GM19395 (cell line): Measurements from ENCODE around the gene RPN1.
"Not testable (repeated sequence)": the region's sequence is repeated elsewhere in the genome, so short reads cannot be mapped to it uniquely, and the experiment has no call there.

Experiments used
- ATAC-seq: cut with Tn5 transposase; IDR thresholded peaks from one replicate; pipeline ENCODE4 v1.9.1; 2021; ENCODE audit warnings: mild to moderate bottlenecking, moderate library complexity; ENCODE audit not compliant: unreplicated experiment

Gene RPN1

DNA sequence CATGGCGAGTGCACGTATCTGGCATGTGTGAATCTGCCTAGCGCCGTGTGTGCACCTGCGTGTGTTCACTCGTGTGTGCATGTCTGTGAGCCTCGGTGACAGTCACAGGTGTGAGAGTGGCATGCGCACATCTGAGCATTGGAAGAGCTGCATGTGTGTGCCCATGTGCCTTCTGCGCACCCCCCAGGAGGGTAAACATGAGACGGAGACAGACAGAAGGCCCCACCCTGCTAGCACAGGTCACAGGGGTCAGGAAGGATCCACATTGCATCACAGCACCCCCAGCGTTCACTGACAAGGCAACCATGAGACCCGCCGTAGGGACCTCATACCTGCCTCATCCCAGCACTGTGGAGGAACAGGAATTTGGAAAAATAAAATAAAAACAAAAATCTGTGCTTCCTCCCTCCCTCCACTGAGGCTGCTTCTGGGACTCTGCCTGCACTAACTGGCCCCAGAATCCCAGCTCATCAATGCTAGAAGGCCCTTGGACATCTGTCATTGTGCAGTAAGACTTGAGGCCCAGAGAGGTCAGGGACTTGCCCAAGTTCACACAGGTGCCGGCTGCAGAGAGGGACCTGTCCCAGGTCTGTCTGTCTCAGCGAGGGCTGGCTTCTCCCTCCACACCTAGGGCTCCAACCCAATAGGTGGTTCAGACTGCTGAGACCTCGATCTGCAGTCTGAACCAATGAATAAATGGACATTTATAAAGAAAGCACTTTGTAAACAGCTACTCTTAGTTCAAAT, 37.4 kb downstream of the RPN1 start:
- ATAC-seq = no peak

DNA sequence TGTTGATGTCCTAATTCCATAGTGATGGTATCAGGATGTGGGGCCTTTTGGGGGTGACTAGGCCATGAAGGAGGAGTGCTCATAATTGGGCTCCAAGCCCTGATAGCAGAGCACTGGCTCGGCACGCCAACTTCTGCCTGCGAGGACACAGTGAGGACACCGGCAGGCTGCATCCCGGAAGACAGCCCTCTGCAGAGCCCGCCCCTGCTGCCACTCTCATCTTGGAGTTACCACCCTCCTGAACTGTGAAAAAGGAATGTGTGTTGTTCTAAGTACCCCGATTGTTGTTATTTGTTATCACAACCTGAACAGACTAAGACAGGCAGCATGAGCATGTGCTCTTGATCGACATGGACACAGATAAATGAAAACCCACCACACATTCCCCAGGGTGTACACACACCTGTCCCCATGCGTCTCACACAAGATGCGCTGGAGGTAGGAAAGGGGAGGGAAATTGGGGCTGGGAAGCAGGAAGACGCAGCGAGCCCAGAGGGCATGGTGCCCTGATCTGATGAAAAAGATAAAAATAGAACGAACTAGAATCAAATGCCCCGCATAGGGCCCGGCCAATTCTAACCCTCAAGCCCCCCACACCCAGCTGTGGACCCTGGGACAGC, 40.1 kb downstream of the RPN1 start:
- no peak for ATAC-seq

DNA sequence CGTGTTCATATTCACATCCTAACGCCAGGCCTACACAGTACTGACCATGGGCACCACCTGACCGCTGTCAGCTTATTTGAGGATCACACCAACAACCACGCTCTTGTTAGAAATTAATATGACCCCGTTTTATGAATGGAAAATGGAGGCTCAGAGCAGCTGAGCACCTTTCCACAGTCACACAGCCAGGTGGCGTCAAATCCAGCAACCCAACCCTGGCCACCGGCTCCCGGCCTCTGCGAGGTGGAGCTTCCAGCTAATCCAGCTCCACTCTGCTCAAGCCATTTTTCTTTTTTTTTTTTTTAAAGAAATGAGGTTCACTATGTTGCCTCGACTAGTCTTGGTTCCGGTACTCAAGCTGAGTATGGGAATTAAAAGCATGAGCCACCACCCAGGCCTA, 41.3 kb downstream of the RPN1 start:
- ATAC-seq = no peak

DNA sequence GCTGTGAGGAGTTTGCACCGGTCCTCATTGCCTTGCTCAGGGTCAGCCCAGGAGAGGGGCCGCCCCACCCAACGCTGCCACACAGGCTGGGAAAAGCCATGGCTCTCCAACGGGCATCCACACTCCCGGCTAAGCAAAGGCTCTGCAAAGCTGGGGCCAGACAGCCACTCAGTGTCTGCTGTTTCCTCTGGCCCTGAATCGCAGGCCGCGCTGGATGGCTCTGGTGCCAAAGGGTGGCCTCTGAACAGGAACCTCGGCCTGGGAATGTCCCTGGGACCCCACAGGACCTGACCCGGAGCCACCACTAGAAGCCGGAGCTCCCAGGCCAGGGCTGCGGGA, 42.9 kb downstream of the RPN1 start:
- ATAC-seq = no peak

DNA sequence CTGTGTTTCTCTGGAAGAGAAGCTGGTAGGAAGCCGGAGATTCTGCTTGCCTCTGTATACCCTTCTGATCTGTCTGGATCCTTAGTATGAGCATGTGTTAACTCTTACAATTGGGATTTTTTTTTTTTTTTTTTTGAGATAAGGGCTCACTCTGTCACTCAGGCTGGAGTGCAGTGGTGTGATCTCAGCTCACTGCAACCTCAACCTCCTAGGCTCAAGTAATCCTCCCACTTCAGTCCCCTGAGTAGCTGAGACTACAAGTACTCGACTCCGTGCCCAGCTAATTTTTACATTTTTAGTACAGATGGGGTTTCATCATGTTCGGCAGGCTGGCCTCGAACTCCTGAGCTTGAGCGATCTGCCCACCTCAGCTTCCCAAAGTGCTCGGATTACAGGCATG, 44.5 kb downstream of the RPN1 start:
- no peak for ATAC-seq

DNA sequence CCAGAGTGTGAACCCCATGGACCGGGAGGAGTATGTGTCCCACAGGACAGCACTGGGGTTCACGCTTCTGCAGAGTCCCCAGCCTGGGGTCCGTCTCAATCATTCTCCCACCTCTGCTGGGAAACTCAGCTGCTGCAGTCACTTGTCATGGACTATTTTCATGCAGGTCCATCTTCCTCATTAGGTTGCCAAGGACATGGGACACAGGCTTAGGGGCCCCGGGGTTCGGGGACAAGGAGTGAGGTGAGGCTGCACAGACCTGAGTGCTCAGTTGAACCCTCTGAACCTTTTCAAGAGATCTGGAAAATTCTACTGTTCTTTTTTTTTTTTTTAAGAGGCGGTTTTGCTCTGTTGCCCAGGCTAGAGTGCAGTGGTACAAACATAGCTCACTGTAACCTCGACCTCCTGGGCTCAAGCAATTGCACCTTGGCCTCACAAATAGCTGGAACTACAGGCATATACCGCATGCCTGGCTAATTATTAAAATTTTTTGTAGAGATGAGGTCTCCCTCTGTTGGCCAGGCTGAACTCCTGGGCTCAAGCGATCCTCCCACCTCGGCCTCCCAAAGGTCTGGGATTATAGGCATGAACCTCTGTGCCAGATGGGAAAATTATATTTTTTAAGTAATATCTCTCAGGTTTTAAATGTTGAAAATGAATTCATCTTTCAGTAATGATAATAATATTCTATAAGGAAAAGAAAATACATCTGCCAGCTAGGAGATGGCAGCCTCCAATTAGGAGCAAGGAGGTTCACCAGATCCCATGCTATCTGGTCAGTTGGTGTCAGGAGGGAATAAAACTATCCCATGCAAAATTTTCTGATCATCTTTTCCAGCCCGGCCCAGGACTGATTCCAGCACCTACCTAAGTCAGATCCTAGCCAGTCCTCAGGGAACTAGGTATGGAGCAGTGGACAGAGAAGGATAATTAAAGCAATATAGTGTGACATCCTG, 45.2 kb downstream of the RPN1 start:
- ATAC-seq = no peak

DNA sequence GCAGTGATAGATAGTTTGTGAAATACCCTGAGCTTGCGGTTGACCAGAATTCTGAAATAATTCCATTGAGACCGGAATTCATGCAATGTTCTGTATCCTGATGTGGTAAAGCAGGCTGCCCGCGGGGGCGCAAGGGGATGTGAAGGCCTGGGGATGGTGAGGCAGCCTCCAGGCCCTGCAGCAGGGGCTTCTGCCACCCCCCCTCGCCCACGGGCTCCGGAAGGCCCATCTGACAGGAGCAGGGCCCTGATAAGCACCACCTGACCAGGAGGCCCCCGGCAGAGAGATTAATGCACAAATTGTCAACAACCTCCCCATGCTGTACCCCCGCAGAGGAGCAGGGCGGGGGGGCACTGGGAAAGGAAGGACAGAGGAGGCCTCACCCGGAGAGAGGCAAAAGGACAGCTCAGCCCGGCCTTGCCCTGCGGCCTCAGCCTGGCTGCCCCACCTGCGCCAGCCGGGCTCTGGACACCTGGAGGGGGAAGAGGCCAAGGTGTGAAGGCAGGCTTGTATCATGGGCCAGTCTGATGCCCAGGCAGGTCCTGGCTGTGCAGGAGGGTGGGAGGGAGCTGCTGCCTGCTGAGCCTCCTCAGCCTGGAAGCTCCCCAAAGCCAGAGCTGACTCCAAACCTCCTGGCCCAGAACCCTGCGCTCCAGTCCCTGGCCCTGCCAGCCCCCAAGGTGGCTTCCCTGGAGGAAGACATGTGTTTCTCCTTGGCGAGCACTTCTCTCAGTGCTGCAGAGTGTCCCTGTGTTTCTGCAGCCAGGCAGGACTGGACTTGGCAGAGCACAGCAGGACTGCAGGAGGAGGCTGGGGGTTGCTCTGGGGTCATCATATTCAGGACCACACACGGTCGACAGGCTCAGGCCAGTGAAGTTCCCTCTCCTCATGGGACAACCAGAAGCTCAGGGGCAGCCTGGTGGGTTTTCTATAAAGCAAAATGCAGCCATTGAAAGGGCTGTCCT, 46.5 kb downstream of the RPN1 start:
- ATAC-seq = no peak

DNA sequence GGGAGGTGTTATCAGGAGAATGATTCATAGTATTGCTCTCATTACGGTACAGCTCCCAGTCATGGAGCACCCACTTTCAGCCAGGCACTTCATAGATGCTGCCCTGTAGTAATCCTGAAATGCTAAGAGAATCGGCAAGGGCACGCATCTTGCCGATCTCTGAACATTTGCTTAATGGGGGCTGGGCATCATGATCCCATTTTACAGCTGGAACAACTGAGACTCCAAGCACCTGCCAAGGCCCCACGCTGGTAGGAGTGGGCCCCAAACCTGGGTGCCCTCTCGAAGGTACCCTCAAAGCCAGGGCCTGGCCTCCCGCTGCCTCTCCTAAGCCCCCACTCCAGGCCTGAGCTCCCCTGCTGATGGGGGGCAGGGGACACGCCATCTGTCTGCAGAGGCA, 47.3 kb downstream of the RPN1 start:
- ATAC-seq = no peak

DNA sequence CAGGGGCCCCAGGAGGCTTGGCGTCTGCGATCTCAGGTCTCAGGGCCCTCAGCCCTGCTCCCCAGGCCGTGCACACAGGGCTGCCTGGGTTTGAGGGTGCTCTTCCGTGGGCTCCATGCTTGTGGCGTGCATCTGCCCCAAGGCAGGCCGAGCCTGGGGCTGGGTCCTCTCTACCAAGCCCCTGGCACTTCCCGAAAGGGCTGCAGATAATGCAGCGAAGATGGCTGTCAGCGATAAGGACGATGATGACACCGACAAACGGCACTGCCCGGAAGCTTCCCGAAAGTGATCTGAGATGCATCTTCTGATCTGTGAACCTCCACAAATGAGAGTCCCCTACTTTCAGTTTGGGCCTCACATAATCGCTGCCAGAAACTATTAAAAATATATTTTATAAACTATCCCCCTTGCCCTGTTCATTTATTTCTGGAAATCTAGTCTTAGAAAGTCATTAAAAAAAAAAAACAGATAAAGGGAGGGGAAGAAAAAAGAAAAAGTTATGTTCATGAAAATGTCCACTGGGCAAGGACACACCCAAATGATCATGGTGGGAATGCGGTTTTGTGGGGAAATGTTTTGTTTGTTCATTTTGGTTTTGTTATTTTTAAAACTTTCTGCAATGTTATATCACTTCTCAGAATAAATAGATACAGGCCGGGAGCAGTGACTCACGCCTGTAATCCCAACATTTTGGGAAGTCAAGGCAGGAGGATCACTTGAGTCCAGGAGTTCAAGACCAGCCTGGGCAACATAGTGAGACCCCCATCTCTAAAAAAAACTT, 51.5 kb downstream of the RPN1 start:
- no peak for ATAC-seq

DNA sequence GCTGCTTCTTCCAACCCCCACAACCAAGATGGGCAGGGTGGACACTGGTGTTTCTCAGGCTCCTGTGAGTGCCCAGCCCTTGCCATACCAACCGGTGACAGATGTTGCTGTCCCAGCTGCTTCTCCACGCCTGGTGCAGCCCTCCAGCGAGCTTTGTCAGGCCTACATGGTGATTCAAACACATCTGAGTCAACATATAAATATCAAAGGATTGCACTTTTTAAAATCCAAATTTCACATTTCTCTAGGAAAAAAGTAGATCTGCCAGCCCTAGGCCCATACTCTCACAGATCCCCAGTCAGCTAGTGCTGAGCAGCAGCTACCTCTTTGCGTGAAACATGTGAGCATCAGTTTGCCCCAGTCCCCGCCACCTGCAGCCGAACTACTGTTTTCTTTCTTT, 52.7 kb downstream of the RPN1 start:
- no peak for ATAC-seq

DNA sequence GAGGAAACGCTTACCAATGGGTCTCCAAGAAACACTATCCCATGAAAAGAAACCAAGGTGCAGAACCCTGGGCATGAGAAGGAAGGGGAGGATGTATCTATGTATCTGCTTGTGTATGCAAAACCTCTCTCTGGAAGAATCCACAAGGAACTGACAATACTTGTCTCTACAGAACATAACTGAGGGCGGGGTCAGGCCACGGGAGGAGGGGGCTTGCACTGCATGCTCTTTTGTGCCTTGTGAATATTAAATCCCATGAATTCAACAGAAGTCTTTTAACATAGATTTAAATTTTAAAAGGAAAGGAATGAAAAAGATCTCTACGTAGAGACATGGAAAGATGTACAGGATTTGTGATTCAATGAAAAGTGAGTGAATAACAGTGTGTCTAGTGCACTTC, 57.8 kb downstream of the RPN1 start:
- ATAC-seq = no peak

DNA sequence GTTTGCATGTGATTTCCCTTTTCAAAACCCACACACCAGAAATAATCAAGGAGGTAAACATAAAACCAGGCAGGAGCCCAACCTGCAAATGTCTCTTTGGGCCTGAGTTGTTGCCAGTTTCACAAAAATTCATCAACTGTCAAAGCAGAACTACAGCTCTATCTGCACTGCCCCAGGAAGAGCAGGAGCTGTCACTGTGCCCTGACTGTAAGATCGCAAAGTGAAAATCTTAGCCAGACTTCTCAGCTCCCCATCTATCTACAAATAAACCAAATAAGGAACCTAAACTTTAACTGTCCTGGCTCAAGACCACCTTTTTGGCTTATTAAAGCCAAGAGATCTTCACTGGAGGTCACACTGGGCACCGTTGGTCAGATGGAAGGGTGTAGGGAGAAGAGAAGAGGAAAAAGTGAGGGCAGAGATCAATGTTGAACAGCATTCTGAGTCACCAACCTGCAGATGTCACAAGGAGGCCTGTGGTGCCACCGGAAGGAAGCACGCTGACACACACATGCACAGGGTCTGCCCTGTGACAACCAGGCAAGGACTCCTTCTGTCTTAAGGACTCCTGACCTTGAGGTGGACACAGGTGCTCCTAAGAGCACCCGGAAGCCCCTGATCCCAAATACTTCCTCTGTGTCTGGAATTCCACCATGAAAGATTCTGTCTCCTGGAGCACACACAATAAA, 58.7 kb downstream of the RPN1 start:
- no peak for ATAC-seq

DNA sequence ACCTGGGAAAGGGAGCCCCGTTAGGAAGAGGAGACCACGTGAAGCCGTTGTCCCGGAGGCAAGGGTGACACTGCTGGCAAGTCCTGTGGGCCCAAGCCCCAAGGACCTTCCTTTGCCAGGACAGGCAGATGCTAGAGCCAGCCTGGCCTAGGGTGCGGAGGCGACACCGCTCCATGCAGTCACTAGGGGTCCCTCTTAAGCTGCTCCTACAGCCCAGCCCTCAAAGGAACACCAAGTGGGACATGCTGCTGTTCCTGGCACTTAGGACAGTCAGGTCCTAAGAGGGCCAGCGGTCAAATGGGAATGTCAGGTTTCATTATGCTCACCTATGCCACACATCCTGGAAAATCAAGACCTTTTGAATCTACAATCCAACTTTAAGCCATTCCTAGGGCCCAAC, 59.7 kb downstream of the RPN1 start:
- ATAC-seq = no peak

DNA sequence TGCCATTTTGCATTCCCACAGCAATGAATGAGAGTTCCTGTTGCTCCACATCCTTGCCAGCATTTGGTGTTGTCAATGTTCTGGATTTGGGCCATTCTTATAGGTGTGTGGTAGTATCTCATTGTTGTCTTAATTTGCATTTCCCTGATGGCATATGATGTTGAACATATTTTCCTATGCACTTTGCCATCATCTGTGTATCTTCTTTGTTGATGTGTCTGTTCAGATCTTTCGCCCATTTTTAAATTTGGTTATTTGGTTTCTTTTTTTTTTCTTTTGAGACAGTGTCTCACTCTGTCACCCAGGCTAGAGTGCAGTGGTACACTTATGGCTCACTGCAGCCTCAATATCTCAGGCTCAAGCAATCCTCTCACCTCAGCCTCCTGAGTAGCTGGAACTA, 60.6 kb downstream of the RPN1 start:
- not testable (repeated sequence) for ATAC-seq

DNA sequence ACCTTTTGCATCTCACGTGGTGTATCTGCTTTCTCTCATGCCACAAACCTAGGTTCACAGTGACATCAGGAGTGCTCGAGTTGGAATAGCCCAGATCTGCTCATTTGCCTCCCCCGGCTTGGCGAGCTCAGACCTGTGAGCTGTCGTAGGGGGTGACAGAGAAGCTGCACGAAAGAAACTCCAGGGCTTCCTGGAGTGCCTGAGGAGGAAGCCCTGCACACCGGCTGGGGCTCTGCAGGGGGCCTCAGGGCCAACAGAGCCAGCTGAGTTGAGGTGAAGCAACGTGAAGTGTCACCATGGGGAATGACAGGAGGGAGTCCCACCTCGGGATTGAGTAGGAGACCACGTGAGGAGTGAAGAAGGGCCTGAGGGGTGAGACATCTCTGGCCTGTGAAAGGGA, 62.5 kb downstream of the RPN1 start:
- ATAC-seq = no peak

DNA sequence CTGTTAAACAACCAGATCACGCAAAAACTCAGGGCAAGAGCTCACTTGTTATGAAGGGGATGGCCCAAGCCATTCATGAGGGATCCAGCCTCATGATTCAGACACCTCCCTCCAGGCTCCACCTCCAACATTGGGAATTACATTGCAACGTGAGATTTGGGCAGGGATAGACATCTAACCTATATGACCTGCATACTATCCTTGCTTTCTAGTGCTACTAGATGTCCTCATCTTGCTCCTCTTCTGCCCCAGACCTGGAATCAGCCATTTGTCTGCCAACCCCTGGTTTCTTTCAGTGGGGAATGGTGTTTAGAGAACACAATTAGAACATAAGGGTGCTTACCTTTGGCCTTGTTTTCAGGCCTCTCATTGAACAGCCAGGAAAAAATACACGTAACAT, 63.2 kb downstream of the RPN1 start:
- ATAC-seq = no peak

DNA sequence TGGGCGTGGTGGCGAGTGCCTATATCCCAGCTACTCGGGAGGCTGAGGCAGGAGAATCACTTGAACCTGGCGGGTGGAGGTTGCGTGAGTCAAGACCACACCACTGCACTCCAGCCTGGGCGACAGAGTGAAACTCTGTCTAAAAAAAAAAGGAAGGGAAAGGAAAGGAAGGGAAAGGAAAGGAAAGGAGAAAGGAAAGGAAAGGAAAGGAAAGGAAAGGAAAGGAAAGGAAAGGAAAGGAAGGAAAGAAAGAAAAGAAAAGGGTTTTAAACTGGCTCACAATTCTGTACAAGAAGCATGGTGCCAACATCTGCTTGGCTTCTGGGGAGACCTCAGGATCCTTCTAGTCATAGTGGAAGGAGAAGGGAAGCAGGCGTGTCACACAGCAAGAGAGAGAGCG, 63.7 kb downstream of the RPN1 start:
- ATAC-seq = not testable (repeated sequence)

DNA sequence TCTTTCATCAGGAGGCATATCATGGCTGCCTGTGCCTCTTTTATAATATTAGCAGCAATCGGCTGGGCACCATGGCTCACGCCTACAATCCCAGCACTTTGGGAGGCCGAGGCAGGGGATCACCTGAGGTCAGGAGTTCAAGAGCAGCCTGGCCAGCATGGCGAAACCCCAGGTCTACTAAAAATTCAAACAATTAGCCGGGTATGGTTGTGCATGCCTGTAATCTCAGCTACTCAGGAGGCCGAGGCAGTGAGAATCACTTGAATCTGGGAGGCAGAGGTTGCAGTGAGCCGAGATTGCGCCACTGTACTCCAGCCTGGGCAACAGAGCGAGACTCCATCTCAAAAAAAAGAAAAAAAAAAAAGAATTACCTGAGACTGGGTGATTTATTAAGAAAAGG, 64.2 kb downstream of the RPN1 start:
- not testable (repeated sequence) for ATAC-seq

DNA sequence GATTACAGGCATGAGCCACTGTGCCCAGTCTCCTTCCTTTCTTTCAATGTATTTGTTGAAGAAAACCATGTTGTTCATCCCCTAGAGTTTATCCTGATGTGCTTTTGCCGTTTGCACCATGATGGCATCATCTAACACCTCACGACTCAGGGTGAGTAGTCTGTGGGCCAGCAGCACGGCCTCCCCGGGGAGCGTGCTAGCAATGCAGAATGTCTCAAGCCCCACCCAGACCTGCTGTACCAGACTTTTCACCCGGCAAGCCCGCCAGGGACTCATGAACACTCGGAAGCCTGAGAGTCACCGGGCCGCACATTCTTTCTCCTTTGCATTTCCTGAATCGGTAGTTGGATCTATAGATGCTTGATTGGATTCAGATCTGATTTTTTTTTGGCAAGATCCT, 64.6 kb downstream of the RPN1 start:
- no peak for ATAC-seq
